Activated naive CD8-positive, alpha-beta T cell treated with anti-CD3 and anti-CD28 coated beads for 36 hours (primary cell): Measurements from ENCODE around the gene RAD52. TPM values are rescaled to one million over a fixed set of nuclear protein-coding genes. Genes with fewer than 3 reads are reported as not detected.
A peak's percentile ranks its signal among the peaks of the same experiment; 100 is the strongest.

Experiments
- DNase-seq: peaks from one replicate; pipeline ENCODE4 v3.0.0; 2021
- H3K27ac Mint-ChIP-seq: one replicate; pipeline ENCODE4 v1.8.0; 2022; ENCODE audit warnings: mild to moderate bottlenecking, moderate library complexity, mixed read lengths
- H3K27me3 Mint-ChIP-seq: one replicate; pipeline ENCODE4 v1.8.0; 2022; ENCODE audit warnings: mild to moderate bottlenecking, mixed read lengths
- H3K36me3 Mint-ChIP-seq: one replicate; pipeline ENCODE4 v1.8.0; 2021; ENCODE audit warnings: mild to moderate bottlenecking, mixed read lengths
- H3K4me1 Mint-ChIP-seq: one replicate; pipeline ENCODE4 v1.8.0; 2021; ENCODE audit warnings: mixed read lengths
- H3K4me3 Mint-ChIP-seq: one replicate; pipeline ENCODE4 v1.8.0; 2022; ENCODE audit warnings: mild to moderate bottlenecking, moderate library complexity, mixed read lengths
- H3K9me3 Mint-ChIP-seq: one replicate; pipeline ENCODE4 v1.8.0; 2022; ENCODE audit warnings: mixed read lengths
- total RNA-seq, 2 experiments: library from RNA; stranded (reverse); gene quantifications; one replicate each; pipeline ENCODE4 v1.2.3, GENCODE V29; 2021

RAD52 gene
- total RNA-seq, 2 experiments from 2014 or later: 11.2 to 11.4 TPM

DNA sequence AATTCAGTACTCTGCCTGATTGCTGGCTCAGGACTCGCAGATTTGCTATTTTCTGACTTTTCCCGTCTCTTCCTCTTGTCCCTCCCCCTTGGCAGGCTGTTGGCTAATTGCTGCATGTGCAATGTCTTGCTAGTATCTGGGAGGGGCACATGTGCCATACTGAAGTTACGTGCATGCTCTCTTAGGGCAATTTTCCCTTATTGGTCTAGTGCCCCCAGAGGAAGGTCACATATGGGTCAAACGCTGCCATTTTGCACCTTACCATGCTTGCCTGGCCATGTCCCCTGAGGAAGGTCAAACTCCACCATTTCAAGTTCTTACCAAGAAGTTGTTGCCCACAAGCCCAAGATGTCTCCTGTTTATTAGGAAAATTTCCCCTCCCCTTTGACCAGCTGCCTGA is 27.7 kb upstream of the RAD52 start:
- Mint-ChIP-seq H3K36me3 (peaks cover 2% of the 10 kb centered on the region), H3K27ac (no peak overlapping the region), H3K4me1 (peaks cover 2% of the 10 kb centered on the region), H3K27me3 (no peaks in the 10 kb centered on the region), H3K4me3 (no peak overlapping the region), H3K9me3 (no peaks in the 10 kb centered on the region)
- no peak for DNase-seq

DNA sequence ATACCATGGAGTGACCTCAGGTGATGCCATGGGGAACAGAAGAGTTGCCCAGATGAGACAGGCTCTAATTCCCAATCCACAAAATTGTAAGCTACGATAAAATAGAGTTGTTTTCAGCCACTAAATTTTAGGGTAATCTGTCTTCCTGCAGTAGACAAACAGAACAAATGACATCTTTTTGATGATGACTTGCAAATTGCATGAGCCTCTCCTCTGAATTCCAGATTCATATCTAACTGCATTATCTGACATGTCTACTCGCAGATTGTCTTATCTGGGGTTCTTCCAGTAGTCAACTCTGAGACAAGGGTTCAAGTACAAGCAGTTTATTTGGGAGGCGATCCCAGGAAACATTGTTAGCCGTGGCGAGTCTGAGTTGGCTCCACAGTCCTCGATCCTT is 27.1 kb upstream of the RAD52 start:
- Mint-ChIP-seq H3K36me3 (peaks cover 2% of the 10 kb centered on the region), H3K4me1 (peaks cover 2% of the 10 kb centered on the region), H3K9me3 (no peaks in the 10 kb centered on the region), H3K27ac (no peak overlapping the region), H3K27me3 (no peaks in the 10 kb centered on the region), H3K4me3 (no peak overlapping the region)
- no peak for DNase-seq

DNA sequence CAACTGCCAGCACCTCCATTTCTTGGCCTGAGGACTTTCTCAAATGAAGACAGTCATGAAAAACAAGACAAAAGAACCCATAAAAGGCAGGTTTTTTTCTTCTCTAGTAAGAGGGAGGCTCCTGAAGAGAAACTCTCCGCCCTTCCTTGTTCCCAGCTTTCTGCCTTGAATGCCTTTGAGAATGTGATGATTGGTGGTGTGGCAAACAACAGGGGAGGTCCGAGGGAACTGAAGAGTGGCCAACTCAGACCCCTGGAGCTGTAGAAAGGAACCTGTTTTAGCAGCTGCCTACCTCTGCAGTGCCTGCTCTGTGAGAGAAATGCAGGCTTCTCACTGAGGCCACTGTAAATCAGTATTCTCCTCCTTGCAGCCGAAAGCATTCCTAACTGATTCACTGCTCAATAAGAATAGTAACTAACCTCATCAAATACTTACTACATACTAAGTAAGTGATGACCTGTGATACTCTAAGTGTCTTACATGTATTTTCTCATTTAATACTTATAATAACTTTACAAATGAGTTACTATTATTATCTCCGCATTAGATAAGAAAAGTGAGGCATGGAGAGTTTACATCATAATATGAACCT is 24.9 kb upstream of the RAD52 start:
- Mint-ChIP-seq H3K4me1 (no peaks in the 10 kb centered on the region), H3K27me3 (no peaks in the 10 kb centered on the region), H3K36me3 (peaks cover 2% of the 10 kb centered on the region), H3K9me3 (no peaks in the 10 kb centered on the region), H3K27ac (no peak overlapping the region), H3K4me3 (no peak overlapping the region)
- DNase-seq: no peak

DNA sequence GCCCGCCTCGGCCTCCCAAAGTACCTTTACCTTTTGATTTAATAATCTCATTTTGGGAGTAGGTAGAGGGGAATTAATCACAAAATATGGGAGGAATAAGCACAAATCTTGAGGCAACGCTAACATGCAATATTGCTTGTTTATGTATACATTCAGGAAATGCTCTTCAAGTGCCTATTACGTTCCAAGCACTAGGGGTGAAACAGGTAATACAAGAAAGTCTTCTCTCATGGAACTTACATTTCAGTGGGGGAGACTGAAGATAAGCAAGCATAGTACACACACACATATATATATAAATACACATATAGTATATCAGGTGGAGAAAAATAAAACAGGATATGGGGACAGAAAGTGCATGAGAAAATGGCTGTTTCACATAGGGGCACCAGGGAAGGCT is 22.5 kb upstream of the RAD52 start:
- DNase-seq: no peak
- H3K36me3 Mint-ChIP-seq: peaks cover 2% of the 10 kb centered on the region
- no peaks in the 10 kb centered on the region for H3K27me3 Mint-ChIP-seq
- H3K27ac Mint-ChIP-seq: no peak overlapping the region
- H3K9me3 Mint-ChIP-seq: no peaks in the 10 kb centered on the region
- H3K4me3 Mint-ChIP-seq: no peak overlapping the region
- H3K4me1 Mint-ChIP-seq: no peaks in the 10 kb centered on the region

DNA sequence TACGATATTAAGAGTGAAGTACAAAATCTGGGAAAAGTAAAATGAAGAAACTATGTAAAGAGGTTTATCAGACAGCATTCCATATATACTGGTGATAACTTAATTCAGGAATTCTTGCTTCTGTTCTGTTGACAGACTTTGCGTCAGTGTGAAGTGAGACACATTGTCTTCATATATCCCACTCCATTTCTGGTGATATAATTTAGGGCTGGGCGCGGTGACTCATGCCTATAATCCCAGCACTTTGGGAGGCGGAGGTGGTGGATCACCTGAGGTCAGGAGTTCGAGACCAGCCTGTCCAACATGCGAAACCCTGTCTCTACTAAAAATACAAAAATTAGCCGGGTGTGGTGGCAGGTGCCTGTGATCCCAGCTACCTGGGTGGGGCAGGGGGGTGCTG is 20.3 kb upstream of the RAD52 start:
- Mint-ChIP-seq H3K4me1 (no peaks in the 10 kb centered on the region), H3K9me3 (no peaks in the 10 kb centered on the region), H3K36me3 (no peaks in the 10 kb centered on the region)

DNA sequence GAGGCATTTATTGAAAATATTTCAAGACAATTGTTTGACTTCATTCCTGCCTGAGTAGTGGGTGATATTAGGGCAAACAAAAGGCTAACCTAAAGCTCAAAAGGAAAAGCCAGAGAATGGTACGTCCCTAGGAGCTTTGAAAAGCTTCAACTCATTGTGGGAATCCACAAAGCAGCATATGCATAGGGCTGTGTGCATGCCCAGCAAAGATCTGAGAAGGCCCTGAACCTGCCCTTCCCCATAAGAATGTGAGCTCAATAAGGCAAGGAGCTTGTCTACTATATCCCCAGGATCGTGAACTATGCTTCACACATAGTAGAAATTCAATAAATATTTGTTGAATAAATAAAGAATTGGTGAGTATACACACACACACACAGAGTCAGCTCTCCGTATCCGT is 19.1 kb upstream of the RAD52 start:
- no peaks in the 10 kb centered on the region for H3K36me3 Mint-ChIP-seq
- H3K4me1 Mint-ChIP-seq: no peaks in the 10 kb centered on the region
- H3K4me3 Mint-ChIP-seq: no peak overlapping the region
- no peak overlapping the region for H3K27ac Mint-ChIP-seq
- H3K9me3 Mint-ChIP-seq: no peaks in the 10 kb centered on the region
- no peaks in the 10 kb centered on the region for H3K27me3 Mint-ChIP-seq
- DNase-seq: no peak

More for the DNA sequence above, 20.3 kb upstream of the RAD52 start:
- DNase-seq: no peak
- no peak overlapping the region for H3K4me3 Mint-ChIP-seq
- H3K27ac Mint-ChIP-seq: no peak overlapping the region
- H3K27me3 Mint-ChIP-seq: no peaks in the 10 kb centered on the region

DNA sequence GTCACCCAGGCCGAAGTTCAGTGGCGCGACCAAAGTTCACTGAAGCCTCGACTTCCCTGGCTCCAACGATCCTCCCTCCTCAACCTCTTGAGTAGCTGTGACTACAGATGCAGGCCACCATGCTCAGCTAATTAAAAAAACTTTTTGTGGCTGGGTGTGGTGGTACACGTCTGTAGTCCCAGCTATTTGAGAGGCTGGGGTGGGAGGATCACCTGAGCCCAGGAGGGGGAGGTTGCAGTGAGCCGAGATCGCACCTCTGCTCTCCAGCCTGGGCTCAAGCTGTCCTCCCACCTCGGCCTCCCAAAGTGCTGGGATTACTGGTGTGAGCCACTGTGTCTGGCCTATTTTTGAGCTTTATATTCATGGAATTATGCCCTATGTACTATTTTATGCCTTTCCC is 18.1 kb upstream of the RAD52 start:
- H3K36me3 Mint-ChIP-seq: no peaks in the 10 kb centered on the region
- H3K9me3 Mint-ChIP-seq: no peaks in the 10 kb centered on the region
- H3K4me3 Mint-ChIP-seq: no peak overlapping the region
- H3K27ac Mint-ChIP-seq: no peak overlapping the region
- no peaks in the 10 kb centered on the region for H3K4me1 Mint-ChIP-seq
- no peaks in the 10 kb centered on the region for H3K27me3 Mint-ChIP-seq
- no peak for DNase-seq

DNA sequence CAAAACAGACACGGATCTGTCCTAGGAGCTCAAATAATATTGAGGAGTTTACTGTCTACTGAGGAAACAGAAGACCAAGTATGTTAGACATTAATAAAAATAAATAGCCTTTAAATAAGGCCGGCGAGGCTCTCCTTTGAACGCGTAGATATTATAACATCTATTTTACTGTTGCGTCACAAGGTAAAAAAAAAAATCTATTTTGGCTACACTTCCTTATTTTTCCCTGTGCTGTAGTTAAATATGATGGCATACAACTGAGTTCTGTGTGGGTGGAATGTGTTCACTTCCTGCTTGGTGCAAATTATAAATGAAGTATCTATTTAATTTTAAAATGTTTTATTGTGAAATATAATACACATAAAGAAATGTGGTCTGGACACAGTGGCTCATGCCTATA is 17.2 kb upstream of the RAD52 start:
- H3K4me1 Mint-ChIP-seq: no peaks in the 10 kb centered on the region
- no peaks in the 10 kb centered on the region for H3K9me3 Mint-ChIP-seq
- H3K4me3 Mint-ChIP-seq: no peak overlapping the region
- no peaks in the 10 kb centered on the region for H3K27me3 Mint-ChIP-seq
- no peak for DNase-seq
- H3K27ac Mint-ChIP-seq: no peak overlapping the region
- no peaks in the 10 kb centered on the region for H3K36me3 Mint-ChIP-seq

DNA sequence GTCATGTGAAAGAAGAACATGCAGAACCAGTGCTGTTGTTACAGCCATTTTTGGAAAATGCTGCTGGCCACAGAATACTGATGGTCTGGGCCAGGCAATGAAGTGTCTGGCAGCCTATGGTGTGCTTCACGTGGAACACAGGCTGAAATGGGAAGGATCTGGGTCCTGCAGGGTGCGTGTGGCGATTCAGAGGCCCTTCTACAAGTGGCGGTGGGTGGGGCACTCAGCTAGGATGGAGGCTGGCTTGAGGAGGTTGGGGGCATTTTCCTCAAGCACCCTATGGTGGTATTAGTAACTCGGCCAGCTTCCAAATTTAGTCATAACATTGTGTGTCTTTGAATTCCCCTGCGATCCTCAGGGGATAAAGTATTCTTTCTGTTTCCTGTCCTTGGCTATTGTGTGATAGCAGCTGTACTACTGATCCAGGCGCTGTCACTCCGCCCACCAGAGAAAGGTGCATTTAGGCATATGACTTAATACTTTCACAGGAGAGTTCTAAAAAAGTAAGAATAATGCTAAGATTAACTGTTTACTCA is 9.2 kb upstream of the RAD52 start:
- Mint-ChIP-seq H3K4me1 (no peaks in the 10 kb centered on the region), H3K9me3 (no peaks in the 10 kb centered on the region), H3K36me3 (no peaks in the 10 kb centered on the region), H3K27me3 (no peaks in the 10 kb centered on the region), H3K4me3 (no peak overlapping the region), H3K27ac (no peak overlapping the region)
- DNase-seq: no peak

DNA sequence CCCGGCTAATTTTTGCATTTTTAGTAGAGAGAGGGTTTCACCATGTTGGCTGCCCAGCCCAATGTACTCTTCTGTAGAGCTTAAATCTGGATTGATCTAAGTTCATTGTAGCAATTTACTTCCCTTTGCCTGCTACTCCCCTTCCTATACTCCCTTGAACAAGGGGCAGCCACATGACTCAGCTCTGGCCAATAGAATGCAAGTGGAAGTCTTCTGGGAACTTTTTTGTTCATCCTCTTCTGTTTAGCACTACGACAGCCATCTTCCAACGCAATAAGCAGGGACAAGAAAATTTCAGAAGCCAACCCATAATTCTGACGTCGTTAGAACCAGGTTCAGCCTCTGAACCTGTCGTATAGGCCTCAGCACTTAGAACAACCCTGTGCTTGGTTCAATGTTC is 6.4 kb upstream of the RAD52 start:
- no peaks in the 10 kb centered on the region for H3K9me3 Mint-ChIP-seq
- H3K36me3 Mint-ChIP-seq: no peaks in the 10 kb centered on the region
- DNase-seq: no peak
- H3K4me3 Mint-ChIP-seq: no peak overlapping the region
- H3K27me3 Mint-ChIP-seq: no peaks in the 10 kb centered on the region
- H3K4me1 Mint-ChIP-seq: no peaks in the 10 kb centered on the region
- H3K27ac Mint-ChIP-seq: no peak overlapping the region

DNA sequence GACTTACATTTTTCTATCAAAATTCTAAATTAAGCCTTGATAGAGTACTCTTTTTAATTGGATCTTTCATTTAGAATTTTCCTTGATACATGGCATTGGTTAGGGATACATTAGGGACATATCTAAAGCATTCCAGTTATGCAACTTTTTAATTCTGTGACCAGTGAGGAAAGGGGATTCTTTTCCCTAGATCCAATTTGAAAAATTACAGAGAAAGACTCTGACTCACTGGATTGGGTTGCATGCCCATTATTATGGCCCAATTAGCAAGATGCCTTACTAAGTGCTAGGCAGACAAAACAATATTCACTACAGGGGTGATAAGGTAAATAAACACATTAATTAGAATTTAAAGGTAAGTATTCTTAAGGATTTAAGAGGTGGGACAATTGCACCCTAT is 5.2 kb upstream of the RAD52 start:
- H3K4me3 Mint-ChIP-seq: no peak overlapping the region
- H3K9me3 Mint-ChIP-seq: no peaks in the 10 kb centered on the region
- no peaks in the 10 kb centered on the region for H3K36me3 Mint-ChIP-seq
- no peak for DNase-seq
- H3K4me1 Mint-ChIP-seq: no peaks in the 10 kb centered on the region
- no peak overlapping the region for H3K27ac Mint-ChIP-seq
- H3K27me3 Mint-ChIP-seq: no peaks in the 10 kb centered on the region

DNA sequence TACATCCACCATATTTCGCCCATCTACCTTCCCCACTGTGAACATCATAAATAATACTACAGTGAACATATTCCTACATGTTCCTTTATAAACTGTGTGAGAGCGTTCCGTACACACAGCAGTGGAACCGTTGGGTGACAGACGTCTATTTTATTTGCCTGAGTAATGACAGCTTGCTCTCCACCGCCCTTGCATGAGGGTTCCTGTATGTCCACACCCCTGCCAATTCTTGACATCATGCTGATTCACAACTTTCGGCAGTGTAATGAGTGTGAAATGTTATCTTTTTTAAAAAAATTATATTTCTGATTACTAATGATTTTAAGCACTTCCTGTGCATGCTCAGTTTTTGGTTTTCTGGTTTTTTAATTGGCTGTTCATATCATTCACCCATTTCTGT is 4.3 kb upstream of the RAD52 start:
- Mint-ChIP-seq H3K4me1 (no peaks in the 10 kb centered on the region), H3K4me3 (no peak overlapping the region), H3K27ac (no peak overlapping the region), H3K36me3 (peaks cover 8% of the 10 kb centered on the region), H3K27me3 (peaks cover 3% of the 10 kb centered on the region), H3K9me3 (no peaks in the 10 kb centered on the region)
- DNase-seq: no peak

DNA sequence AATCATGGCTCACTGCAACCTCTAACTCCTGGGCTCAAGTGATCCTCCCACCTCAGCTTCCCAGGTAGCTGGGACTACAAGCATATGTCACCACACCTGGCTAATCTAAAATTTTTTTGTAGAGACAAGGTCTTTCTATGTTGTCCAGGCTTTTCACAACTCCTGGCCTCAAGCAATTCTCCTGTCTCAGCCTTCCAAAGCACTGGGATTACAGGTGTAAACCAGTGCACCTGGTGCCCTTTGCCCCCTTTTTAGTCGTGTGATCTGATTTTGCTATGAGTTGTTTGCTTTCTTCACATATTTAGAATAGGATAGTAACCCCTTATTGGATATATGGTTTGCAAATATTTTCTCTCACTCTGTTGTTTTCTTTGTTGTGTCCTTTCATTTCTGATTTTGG is 1.7 kb upstream of the RAD52 start:
- peaks cover 10% of the 10 kb centered on the region for H3K4me1 Mint-ChIP-seq
- H3K4me3 Mint-ChIP-seq: no peak overlapping the region
- peak overlapping the region; percentile 39 for H3K27ac Mint-ChIP-seq
- peaks cover 3% of the 10 kb centered on the region for H3K27me3 Mint-ChIP-seq
- no peak for DNase-seq
- H3K36me3 Mint-ChIP-seq: peaks cover 25% of the 10 kb centered on the region
- no peaks in the 10 kb centered on the region for H3K9me3 Mint-ChIP-seq

DNA sequence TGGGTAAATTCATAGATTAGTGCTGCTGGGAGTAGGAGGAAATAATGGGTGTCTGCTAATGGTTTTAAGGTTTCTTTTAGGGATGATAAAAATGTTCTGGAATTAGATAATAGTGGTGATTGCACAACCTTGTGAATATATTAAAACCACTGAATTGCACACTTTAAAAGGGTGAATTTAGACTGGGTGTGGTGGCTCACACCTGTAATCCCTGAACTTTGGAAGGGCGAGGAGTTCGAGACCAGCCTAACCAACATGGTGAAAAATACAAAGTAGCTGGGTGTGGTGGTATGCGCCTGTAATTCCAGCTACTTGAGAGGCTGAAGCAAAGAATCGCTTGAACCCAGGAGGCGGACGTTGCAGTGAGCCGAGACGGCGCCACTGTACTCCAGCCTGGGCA is 1.3 kb downstream of the RAD52 start:
- no peak for DNase-seq
- Mint-ChIP-seq H3K4me3 (peak overlapping the region; percentile 96), H3K36me3 (peaks cover 36% of the 10 kb centered on the region), H3K27me3 (peaks cover 3% of the 10 kb centered on the region), H3K4me1 (peaks cover 30% of the 10 kb centered on the region), H3K9me3 (no peaks in the 10 kb centered on the region), H3K27ac (peak overlapping the region; percentile 6)

DNA sequence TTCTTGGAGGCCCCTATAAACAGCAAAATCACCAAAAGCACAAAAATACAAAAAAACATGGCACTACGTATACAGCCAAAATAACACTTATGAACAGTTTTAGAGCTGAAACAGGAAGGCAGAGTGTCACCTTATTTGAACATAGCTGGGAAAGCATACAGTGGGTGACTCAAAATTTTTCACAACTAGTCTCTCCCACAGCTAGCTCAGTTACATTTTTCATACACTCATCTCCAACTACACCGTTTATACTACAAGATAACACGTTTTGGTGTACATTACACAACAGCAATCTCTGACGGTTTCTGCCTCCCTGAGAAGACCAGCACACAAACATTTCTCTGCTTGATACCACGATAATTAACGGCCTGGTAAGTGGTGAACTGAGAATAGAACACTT is 2.9 kb downstream of the RAD52 start:
- no peak for DNase-seq
- H3K4me3 Mint-ChIP-seq: no peak overlapping the region
- peaks cover 31% of the 10 kb centered on the region for H3K4me1 Mint-ChIP-seq
- no peak overlapping the region for H3K27ac Mint-ChIP-seq
- peaks cover 3% of the 10 kb centered on the region for H3K27me3 Mint-ChIP-seq
- no peaks in the 10 kb centered on the region for H3K9me3 Mint-ChIP-seq
- peaks cover 38% of the 10 kb centered on the region for H3K36me3 Mint-ChIP-seq

DNA sequence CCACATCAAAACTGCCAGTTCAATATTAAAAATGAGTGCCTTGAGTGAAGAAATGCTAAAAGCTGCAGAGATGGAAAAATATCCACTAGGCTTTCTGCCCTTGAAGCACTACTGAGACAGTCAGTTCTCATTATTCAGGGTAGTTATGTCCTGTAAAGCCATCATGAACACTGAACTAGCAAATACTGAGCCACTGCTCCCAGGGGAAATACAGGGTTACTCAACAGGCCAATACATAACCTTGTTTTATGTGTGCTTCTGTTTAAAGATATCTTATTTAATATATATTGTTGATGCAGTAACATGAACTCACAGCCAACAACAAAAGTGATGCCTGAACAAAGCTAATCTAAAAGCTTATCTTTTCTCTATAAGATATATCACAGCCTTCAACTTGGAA is 3.3 kb downstream of the RAD52 start:
- Mint-ChIP-seq H3K4me1 (peaks cover 31% of the 10 kb centered on the region), H3K4me3 (no peak overlapping the region), H3K27ac (no peak overlapping the region), H3K36me3 (peaks cover 38% of the 10 kb centered on the region), H3K9me3 (no peaks in the 10 kb centered on the region), H3K27me3 (peaks cover 3% of the 10 kb centered on the region)
- DNase-seq: no peak
